Endothelial cell of umbilical vein (primary cell): ENCODE data around the gene GGA2. TPM values are rescaled to one million over a fixed set of nuclear protein-coding genes. Genes with fewer than 3 reads are reported as not detected.

ENCODE experiments used
- BruUV-seq: library from RNA; stranded (reverse); fragments of 400-500 nt; replicated peaks from 2 replicates; lab custom pipeline; 2021; lab: Mats Ljungman, UMichigan
- CTCF ChIA-PET: fragments of 300-600, 350-600 bp; sonication (Branson Sonifier 250); formaldehyde crosslinking; loops from one replicate; lab custom pipeline; 2021; ENCODE audit warnings: antibody characterized with exemption, inconsistent platforms; lab: Charles Lee
- POLR2A ChIA-PET: fragments of 300-600, 350-600 bp; sonication (Branson Sonifier 250); formaldehyde crosslinking; loops from one replicate; lab custom pipeline; 2021; ENCODE audit warnings: antibody characterized with exemption, inconsistent platforms; lab: Charles Lee
- DNase-seq: peaks from one replicate; pipeline ENCODE4 v3.0.0-alpha.2; 2011; ENCODE audit warnings: low read depth, low spot score
- FAIRE-seq: peaks from 2 replicates; lab custom pipeline; 2011; peaks lifted over from hg19 to GRCh38; lab: Jason Lieb, UNC
- H2AFZ ChIP-seq: 2 replicates; pipeline ENCODE4 v1.6.0; 2012; ENCODE audit warnings: low read depth, low read length, control low read depth, inconsistent platforms
- H3K27ac ChIP-seq: 2 replicates; pipeline ENCODE4 v1.5.1; 2011; ENCODE audit warnings: low read depth, mild to moderate bottlenecking, control low read depth, low read length, moderate library complexity; ENCODE audit not compliant: insufficient read depth
- H3K27me3 ChIP-seq, 2 experiments: 2 replicates each; pipeline versions ENCODE4 v1.6.0 to v1.6.1; 2011; ENCODE audit warnings: low read length in 2 of 2, mixed read lengths in 1 of 2; ENCODE audit not compliant: control insufficient read depth in 2 of 2, insufficient read depth in 2 of 2
- H3K36me3 ChIP-seq, 2 experiments: 2 replicates in 1 of 2; 3 replicates in 1 of 2; pipeline ENCODE4 v1.5.1; 2011; ENCODE audit warnings: low read length in 2 of 2, mild to moderate bottlenecking in 1 of 2, moderate library complexity in 1 of 2; ENCODE audit not compliant: control insufficient read depth in 2 of 2, insufficient read depth in 2 of 2; ENCODE audit errors: extremely low read depth in 1 of 2
- H3K4me1 ChIP-seq: 3 replicates; pipeline ENCODE4 v1.5.1; 2011; ENCODE audit warnings: mild to moderate bottlenecking, low read length; ENCODE audit not compliant: control insufficient read depth, insufficient read depth; ENCODE audit errors: extremely low read depth
- H3K4me2 ChIP-seq: 2 replicates; pipeline ENCODE4 v1.6.1; 2011; ENCODE audit warnings: low read length, control low read depth, mixed read lengths; ENCODE audit not compliant: insufficient read depth
- H3K4me3 ChIP-seq, 3 experiments: fragments of 200-600 bp in 1 of 3; sonication (generic), shearing (Covaris generic) in 1 of 3; replicated peaks in 1 of 3; 2 replicates each; pipeline ENCODE4 v1.5.1; 2011 to 2016; ENCODE audit warnings: control low read depth in 3 of 3, low read length in 3 of 3, mild to moderate bottlenecking in 2 of 3, inconsistent platforms in 1 of 3, low read depth in 1 of 3, moderate library complexity in 1 of 3; ENCODE audit not compliant: insufficient read depth in 1 of 3
- H3K79me2 ChIP-seq: 2 replicates; pipeline ENCODE4 v1.6.0; 2012; ENCODE audit warnings: low read length, inconsistent platforms; ENCODE audit not compliant: control insufficient read depth, insufficient read depth
- H3K9ac ChIP-seq: replicated peaks from 2 replicates; pipeline ENCODE3; 2011; ENCODE audit warnings: low read length, control low read depth; ENCODE audit not compliant: insufficient read depth; ENCODE audit errors: extremely low read depth
- H3K9me1 ChIP-seq: replicated peaks from 3 replicates; pipeline ENCODE4 v1.6.0; 2011; ENCODE audit warnings: mild to moderate bottlenecking, low read length; ENCODE audit not compliant: control insufficient read depth, insufficient read depth; ENCODE audit errors: extremely low read depth
- H3K9me3 ChIP-seq: replicated peaks from 2 replicates; pipeline ENCODE4 v1.5.1; 2012; ENCODE audit warnings: low read length, inconsistent platforms; ENCODE audit not compliant: control insufficient read depth, insufficient read depth
- H4K20me1 ChIP-seq: replicated peaks from 2 replicates; pipeline ENCODE3; 2011; ENCODE audit warnings: mild to moderate bottlenecking, low read length; ENCODE audit not compliant: control insufficient read depth, insufficient read depth; ENCODE audit errors: extremely low read depth
- EZH2 ChIP-seq: IDR thresholded peaks from 2 replicates; pipeline ENCODE4 v1.6.1; 2012; ENCODE audit warnings: borderline replicate concordance, low read depth, mild to moderate bottlenecking, moderate library complexity, low read length, inconsistent platforms; ENCODE audit not compliant: severe bottlenecking
- FOS ChIP-seq: IDR thresholded peaks from 2 replicates; pipeline ENCODE4 v1.6.1; 2011; ENCODE audit warnings: mild to moderate bottlenecking, low read length, moderate library complexity, borderline replicate concordance; ENCODE audit not compliant: insufficient read depth
- GATA2 ChIP-seq: IDR thresholded peaks from 2 replicates; pipeline ENCODE4 v1.7.0; 2011; ENCODE audit warnings: low read depth, mild to moderate bottlenecking, moderate library complexity, mixed read lengths, low read length; ENCODE audit not compliant: insufficient read length, insufficient read depth
- JUN ChIP-seq: IDR thresholded peaks from 2 replicates; pipeline ENCODE4 v1.6.1; 2011; ENCODE audit warnings: borderline replicate concordance, low read depth; ENCODE audit not compliant: insufficient read length, insufficient read depth
- MYC ChIP-seq: IDR thresholded peaks from one replicate; pipeline ENCODE4 v1.6.1; 2011; ENCODE audit warnings: mild to moderate bottlenecking, low read depth, low read length
- POLR2A ChIP-seq: IDR thresholded peaks from 2 replicates; pipeline ENCODE4 v1.6.1; 2012; ENCODE audit warnings: low read depth, mild to moderate bottlenecking, control low read depth, low read length
- POLR2AphosphoS5 ChIP-seq: IDR thresholded peaks from 2 replicates; pipeline ENCODE4 v1.6.1; 2012; ENCODE audit warnings: low read depth, mild to moderate bottlenecking, control low read depth, low read length, moderate library complexity; ENCODE audit not compliant: insufficient read depth
- dilution Hi-C: fragments of 300-500 bp; cut with MboI; formaldehyde crosslinking; loops from one replicate; pipeline ENCODE4 v1.15.0; 2019; ENCODE audit warnings: low sequenced_read_pairs; ENCODE audit not compliant: extremely low pct_ligation_motif_present
- intact Hi-C: fragments of 100-400 bp; cut with micrococcal nuclease; formaldehyde crosslinking; loops from one replicate; pipeline ENCODE4 v1.10.0; 2022
- polyA plus RNA-seq, 4 experiments: library from polyadenylated mRNA; depleted of rRNA in 3 of 4; stranded (reverse) in 3 of 4; unstranded in 1 of 4; fragments of >200 nt; gene quantifications; 2 replicates each; pipeline versions ENCODE4 v1.2.1 to v1.2.3, GENCODE V29; 2011 to 2012; ENCODE audit warnings: missing spikeins in 1 of 4
- total RNA-seq: library from RNA; stranded (reverse); gene quantifications from 2 replicates; pipeline ENCODE4 v1.2.3, GENCODE V29; 2021
- TF ChIP-seq, protein P1 (sequence below), 2 donors: IDR thresholded peaks; 1 replicate in 1 of 2; 2 replicates in 1 of 2; pipeline ENCODE4 v1.5.1; 2011; ENCODE audit warnings: low read length in 2 of 2, mild to moderate bottlenecking in 2 of 2, moderate library complexity in 2 of 2, control low read depth in 1 of 2, inconsistent platforms in 1 of 2, low read depth in 1 of 2; ENCODE audit not compliant: insufficient read depth in 1 of 2; ENCODE audit errors: extremely low read depth in 1 of 2
- TF ChIP-seq, protein P2 (sequence below): IDR thresholded peaks from 2 replicates; pipeline ENCODE4 v1.6.1; 2011; ENCODE audit not compliant: insufficient read depth, insufficient read length

The GGA2 gene
- total and polyA plus RNA-seq, 2 donors (not counting 3 experiments of a cell fraction or from before 2014, with no cell fraction given) = 33.3 to 73.1 TPM

- DNase-seq = no peak
- Histone ChIP-seq H3K9ac (no peak overlapping the region), H3K9me3 (no peaks in the 10 kb centered on the region), H3K4me2 (no peak overlapping the region), H3K9me1 (no peaks in the 10 kb centered on the region), H3K27me3 (no peaks in the 10 kb centered on the region), H3K79me2 (no peaks in the 10 kb centered on the region), H3K4me3 (no peak overlapping the region), H3K27ac (no peak overlapping the region), H2AFZ (no peak overlapping the region), H4K20me1 (no peaks in the 10 kb centered on the region), H3K4me1 (no peaks in the 10 kb centered on the region), H3K36me3 (peaks cover 13 to 46% of the 10 kb centered on the region in 2 experiments)
- FAIRE-seq = no peak
- no peak for TF ChIP-seq MYC
- TF ChIP-seq FOS = no peak
- TF ChIP-seq POLR2AphosphoS5 = no peak
- no peak for TF ChIP-seq GATA2
- no peak for TF ChIP-seq POLR2A
- TF ChIP-seq EZH2 = no peak
- TF ChIP-seq, protein P1, sequence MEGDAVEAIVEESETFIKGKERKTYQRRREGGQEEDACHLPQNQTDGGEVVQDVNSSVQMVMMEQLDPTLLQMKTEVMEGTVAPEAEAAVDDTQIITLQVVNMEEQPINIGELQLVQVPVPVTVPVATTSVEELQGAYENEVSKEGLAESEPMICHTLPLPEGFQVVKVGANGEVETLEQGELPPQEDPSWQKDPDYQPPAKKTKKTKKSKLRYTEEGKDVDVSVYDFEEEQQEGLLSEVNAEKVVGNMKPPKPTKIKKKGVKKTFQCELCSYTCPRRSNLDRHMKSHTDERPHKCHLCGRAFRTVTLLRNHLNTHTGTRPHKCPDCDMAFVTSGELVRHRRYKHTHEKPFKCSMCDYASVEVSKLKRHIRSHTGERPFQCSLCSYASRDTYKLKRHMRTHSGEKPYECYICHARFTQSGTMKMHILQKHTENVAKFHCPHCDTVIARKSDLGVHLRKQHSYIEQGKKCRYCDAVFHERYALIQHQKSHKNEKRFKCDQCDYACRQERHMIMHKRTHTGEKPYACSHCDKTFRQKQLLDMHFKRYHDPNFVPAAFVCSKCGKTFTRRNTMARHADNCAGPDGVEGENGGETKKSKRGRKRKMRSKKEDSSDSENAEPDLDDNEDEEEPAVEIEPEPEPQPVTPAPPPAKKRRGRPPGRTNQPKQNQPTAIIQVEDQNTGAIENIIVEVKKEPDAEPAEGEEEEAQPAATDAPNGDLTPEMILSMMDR (IDR thresholded peaks at IDR 0.05; ENCODE audit: extremely low read depth in 1 of 2, insufficient read depth in 1 of 2, low read depth in 1 of 2, low read length in 2 of 2) = no peak
- TF ChIP-seq JUN = no peak
- TF ChIP-seq, protein P2, sequence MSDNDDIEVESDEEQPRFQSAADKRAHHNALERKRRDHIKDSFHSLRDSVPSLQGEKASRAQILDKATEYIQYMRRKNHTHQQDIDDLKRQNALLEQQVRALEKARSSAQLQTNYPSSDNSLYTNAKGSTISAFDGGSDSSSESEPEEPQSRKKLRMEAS = no peak
- dilution Hi-C loops = no loop called here
- intact Hi-C loops = no loop called here
- no TSS peak for BruUV-seq
- POLR2A ChIA-PET = no interaction called here
- CTCF ChIA-PET = no interaction called here
Measured at GRCh38 chr16:23485257-23485614, 25.1 kb downstream of the GGA2 start.
